ENCODE measurements around the gene APOF.
A peak's percentile ranks its signal among the peaks of the same experiment; 100 is the strongest.
"Not testable (repeated sequence)": the region's sequence is repeated elsewhere in the genome, so short reads cannot be mapped to it uniquely, and the experiment has no call there.

Gene APOF

DNA sequence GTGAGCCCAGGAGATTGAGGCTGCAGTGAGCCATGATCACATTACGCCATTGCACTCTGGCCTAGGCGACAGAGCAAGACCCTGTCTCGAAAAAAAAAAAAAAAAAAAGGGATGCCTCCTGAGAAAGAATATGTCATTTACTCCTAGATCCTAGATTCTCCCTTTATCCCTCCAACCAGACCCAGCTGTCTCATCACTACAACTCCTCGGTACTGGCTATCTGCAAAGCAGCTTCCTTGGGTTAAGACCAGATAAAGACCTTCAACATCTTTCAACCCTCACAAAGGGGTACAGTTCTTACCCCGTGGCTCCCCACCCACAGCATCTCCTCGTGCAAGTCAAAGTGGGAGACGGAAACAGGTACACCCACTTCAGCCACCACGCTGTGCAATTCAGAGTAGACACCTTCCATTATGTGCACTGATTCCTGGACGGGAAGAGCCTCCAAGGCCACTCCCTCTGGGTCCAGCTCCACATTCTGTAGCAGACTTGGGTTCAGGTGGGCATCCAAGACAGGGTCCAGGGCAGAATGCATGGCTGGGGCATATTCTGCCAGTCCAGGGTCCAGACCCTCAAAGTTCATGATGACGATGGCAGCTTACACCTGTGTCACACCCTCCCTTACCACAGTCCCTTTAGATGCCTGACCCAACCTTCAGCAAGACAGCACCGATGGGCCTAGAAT, 30.0 kb downstream of the APOF start:
- DNase-seq (ENCODE audit: low read depth): no peak

DNA sequence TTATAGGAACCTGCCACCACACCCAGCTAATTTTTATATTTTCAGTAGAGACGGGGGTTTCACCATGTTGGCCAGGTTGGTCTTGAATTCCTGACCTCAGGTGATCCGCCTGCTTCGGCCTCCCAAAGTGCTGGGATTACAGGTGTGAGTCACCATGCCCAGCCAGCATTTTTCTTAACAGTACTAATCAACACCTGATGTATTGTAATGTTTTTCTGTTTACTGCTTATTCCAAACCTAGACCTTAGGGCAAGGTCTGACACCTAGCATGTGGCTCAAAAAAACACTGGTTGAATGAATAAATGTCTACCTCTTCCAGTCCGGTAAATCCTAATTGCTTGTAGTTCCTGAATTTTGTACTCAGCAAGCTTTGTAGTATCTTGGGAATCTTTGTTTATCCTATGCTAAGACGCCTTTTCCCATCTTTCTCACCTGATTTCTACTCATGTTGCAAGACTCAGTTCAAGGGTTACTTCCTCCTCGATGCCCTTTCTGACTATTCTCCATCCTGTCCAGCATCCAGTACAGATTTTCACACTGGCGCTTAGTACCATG, 31.6 kb downstream of the APOF start:
- no peak for DNase-seq (ENCODE audit: low read depth)

DNA sequence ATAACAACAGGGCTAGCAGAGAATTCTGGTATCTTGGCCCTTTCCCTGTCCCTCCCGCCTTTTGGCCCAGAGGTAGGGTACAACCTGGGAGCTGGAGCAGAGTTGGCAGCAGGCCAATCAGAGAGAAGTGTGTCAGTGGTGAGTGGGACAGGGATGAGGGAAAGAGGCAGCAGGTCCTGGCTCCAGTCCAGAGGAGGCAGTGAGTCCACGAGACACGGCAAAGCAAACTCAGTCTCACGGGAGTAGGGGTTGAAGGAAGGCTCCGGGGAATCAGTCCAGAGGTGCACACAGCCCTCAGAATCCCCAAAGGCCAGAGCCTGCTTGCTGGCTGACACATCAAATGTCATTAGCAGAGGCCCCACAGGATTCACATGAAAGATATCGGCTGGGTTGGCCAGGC, 36.1 kb downstream of the APOF start:
- DNase-seq (ENCODE audit: low read depth): no peak

DNA sequence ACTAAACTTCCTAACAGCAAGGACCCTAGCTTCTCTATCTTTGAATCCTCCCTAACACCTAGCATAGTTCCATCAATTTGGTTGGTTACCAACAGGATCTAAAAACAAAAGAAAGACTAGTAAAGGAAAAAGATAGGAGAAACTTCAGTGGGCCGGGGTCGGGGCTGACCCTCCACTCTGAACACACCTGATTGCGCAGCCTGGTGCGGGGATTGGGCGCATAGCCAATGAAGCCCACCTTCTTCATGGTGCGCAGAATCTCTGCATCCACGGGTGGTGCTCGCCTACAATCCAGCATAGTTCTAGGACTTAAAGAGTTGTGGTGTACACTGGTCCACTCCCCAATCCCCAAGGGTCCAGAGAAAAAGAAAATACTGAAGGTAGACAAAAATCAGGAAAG, 36.5 kb downstream of the APOF start:
- DNase-seq (ENCODE audit: low read depth): no peak

DNA sequence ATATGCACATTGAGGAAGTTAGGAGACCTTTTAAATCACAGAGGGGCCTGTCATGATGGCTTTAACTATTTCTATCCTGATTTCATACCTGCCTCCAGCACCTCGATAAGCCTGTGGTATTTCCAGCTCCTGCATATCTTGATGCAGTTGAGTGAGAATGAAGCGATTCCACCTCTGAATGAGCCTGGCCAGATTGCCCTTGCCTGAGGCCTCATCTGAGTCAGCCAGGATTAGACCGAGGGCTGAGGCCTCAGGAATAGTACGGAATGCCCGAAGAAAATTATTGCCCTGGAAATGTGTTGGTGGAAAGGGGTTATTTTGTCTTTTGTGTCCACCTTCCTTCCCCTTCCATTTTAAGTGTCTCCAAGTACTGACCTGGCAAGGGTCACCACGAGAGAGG, 38.5 kb downstream of the APOF start:
- DNase-seq (ENCODE audit: low read depth): no peak

DNA sequence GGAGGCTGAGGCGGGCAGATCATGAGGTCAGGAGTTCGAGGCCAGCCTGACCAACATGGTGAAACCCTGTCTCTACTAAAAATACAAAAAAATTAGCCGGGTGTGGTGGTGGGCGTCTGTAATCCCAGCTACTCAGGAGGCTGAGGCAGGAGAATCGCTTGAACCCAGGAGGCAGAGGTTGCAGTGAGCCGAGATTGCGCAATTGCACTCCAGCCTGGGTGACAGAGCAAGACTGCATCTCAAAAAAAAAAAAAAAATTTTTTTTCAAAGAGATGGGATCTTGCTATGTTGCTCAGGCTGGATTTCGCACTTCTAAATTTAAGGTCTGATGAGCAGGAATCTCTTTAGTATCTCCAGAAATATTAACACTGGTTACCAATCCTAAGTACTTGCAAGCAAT, 41.0 kb downstream of the APOF start:
- DNase-seq (ENCODE audit: low read depth): not testable (repeated sequence)

DNA sequence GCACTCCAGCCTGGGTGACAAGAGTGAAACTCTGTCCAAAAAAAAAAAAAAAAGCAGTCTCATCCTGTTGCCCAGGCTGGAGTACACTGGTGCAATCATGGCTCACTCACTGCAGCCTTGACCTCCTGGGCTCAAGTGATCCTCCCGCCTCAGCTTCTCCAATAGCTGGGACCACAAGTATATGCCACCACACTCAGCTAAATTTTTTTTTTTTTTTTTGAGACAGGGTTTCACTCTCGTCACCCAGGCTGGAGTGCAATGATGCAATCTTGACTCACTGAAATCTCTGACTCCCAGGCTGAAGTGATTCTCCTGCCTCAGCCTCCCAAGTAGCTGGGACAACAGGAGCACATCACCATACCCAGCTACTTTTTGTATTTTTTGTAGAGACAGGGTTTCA, 41.6 kb downstream of the APOF start:
- DNase-seq (ENCODE audit: low read depth): no peak

DNA sequence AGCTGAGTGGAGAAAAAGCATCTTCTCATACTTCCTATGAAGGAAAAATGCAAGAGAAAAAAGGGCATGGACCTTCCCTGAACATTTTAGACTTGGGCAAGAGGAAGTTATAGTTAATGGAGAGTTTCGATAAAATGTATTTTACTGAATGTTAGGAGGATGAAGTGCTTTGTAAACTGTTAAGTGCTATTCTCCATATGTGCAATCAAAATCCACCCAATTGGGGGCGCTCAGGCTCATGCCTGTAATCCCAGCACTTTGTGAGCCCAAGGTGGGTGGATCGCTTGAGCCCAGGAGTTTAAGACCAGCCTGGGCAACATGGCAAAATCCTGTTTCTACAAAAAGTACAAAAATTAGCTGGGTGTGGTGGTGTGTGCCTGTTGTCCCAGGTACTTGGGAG, 45.0 kb downstream of the APOF start:
- DNase-seq (ENCODE audit: low read depth): no peak

DNA sequence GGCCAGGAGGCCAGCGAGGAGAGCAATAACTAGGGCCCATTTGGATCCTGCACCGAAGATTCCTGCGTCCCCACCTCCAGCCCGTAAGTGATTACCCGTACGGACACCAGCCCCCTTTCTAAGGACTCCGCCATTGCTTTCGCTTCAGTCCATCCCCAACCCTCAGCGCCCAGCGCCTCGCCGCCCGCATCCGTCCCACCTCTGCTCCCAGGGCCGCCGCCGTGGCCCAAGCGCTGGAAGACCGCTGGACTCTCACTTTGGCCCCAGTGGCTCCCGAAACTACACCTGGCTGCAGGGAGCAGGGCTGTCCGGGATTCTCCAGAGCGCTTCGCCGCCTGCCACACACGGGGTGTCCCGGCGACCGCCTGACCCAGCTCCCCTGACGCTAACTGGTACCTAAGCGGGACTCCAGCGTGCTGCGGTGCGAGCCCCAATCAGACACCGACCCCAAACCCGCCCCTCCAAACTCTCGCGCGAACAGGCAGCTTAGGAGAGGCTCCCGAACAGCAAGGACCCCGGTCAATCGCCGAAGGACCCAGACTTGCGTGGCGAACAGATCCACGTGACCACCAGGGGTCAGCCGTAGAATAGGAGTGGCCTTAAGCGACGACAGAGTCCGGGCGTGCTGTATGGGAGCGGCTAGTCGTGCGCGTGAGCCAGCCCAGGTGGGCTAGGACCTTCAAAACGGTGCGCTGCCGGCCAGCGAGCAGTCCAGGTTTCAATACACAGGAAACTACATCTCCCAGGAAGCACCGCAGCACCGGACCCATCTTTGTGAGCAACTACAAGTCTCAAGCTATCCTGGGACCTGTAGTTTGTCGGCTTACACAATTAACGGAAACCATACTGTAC, 46.8 kb downstream of the APOF start, which contains the start of gene CNPY2:
Gene CNPY2 (minus strand): TSS at position 367 of the 852 bp plus-strand sequence. CDS start 771 bp downstream, outside the sequence.
- DNase-seq (ENCODE audit: low read depth): peak; percentile 86

DNA sequence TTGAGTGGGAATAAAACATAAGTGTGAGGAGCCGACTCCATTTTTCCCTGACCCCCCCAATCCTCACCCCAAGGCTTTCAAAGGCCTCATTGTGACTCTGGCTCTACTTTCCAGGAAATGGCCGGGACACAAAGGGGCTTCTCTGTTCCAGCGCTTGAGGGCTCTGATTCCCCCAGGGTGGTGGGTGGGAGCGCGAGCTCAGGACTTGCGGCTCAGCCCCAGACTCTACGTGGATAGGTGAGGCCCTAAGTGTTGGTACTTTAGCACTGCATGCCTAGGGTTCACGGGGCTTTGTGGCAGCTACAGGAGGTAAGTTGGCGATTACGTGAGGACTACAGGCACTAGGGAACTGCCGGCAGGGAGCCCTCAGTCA, 47.4 kb downstream of the APOF start:
- DNase-seq (ENCODE audit: low read depth): no peak

DNA sequence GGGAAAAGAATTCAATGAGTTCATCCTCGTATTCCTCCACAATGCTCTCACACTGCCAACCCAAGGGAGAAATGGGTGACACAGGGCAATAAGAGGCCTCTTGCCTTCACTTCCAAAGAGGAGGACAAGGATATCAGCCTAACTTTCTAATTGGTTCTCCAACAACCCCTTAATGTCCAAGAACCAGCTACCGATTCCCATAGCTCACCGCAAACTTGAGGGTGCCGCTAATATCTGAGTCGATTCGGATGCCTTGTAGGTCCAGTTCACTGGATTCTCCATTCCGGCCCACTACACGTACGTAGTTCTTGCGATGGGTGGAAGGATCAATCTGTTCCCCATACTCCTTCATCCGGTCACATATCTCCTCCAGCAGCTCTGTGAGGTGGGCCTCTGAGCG, 51.7 kb downstream of the APOF start:
- no peak for DNase-seq (ENCODE audit: low read depth)
